K562 (cell line): Measurements from ENCODE around the gene TKTL1. TPM values are rescaled to one million over a fixed set of nuclear protein-coding genes. Genes with fewer than 3 reads are reported as not detected.

ENCODE experiments used
- ATAC-seq: fragments of 200-7000 bp; cut with Tn5 transposase; 3 replicates; pipeline ENCODE4 v1.9.1; 2020; ENCODE audit warnings: moderate library complexity
- BruUV-seq: library from RNA; stranded (reverse); fragments of 400-500 nt; replicated peaks from 2 replicates; lab custom pipeline; 2021; lab: Mats Ljungman, UMichigan
- CTCF ChIA-PET: fragments of 300-600 bp; formaldehyde crosslinking; extraction: SDS; loops from one replicate; lab custom pipeline; 2021; ENCODE audit warnings: low intra/inter-chr PET ratio; lab: Yijun Ruan, JAX
- POLR2A ChIA-PET: fragments of 300-600, 350-650 bp; sonication (Branson Sonifier 250); formaldehyde crosslinking; extraction: SDS; loops from one replicate; lab custom pipeline; 2021; ENCODE audit warnings: antibody characterized with exemption, inconsistent platforms; lab: Yijun Ruan, JAX
- DNase-seq, 4 experiments: peaks; one replicate each; pipeline versions ENCODE4 v3.0.0 to v3.0.0-alpha.2; 2011 to 2018; ENCODE audit warnings: low spot score in 3 of 4, mixed read lengths in 3 of 4; ENCODE audit errors: extremely low read depth in 1 of 4
- FAIRE-seq: peaks from 2 replicates; lab custom pipeline; 2011; peaks lifted over from hg19 to GRCh38; lab: Jason Lieb, UNC
- H2AFZ ChIP-seq: 2 replicates; pipeline ENCODE4 v1.6.0; 2011; ENCODE audit warnings: low read depth, low read length, control low read depth, inconsistent platforms
- H3K27ac ChIP-seq: fragments of 200-600 bp; 3 replicates; pipeline ENCODE4 v1.8.0; 2011; ENCODE audit warnings: low read depth, mild to moderate bottlenecking, control low read depth, inconsistent platforms, low read length, moderate library complexity, mixed read lengths; ENCODE audit errors: extremely low read depth
- H3K27me3 ChIP-seq, 2 experiments: fragments of 300-600 bp in 1 of 2; 2 replicates in 1 of 2; 3 replicates in 1 of 2; pipeline versions ENCODE4 v1.6.0 to v1.8.0; 2011; ENCODE audit warnings: inconsistent platforms in 2 of 2, low read length in 2 of 2, mild to moderate bottlenecking in 1 of 2, mixed read lengths in 1 of 2, moderate library complexity in 1 of 2; ENCODE audit not compliant: control insufficient read depth in 2 of 2, insufficient read depth in 2 of 2
- H3K36me3 ChIP-seq: fragments of 300-600 bp; 3 replicates; pipeline ENCODE4 v1.8.0; 2011; ENCODE audit warnings: mild to moderate bottlenecking, low read length, inconsistent platforms; ENCODE audit not compliant: control insufficient read depth, insufficient read depth
- H3K4me1 ChIP-seq, 2 experiments: fragments of 200-600 bp in 1 of 2; replicated peaks in 1 of 2; 2 replicates in 1 of 2; 3 replicates in 1 of 2; pipeline versions ENCODE4 v1.5.1 to v1.8.0; 2011; ENCODE audit warnings: inconsistent platforms in 2 of 2, low read length in 2 of 2, mild to moderate bottlenecking in 1 of 2, mixed read lengths in 1 of 2, moderate library complexity in 1 of 2; ENCODE audit not compliant: control insufficient read depth in 2 of 2, insufficient read depth in 2 of 2
- H3K4me2 ChIP-seq: 2 replicates; pipeline ENCODE4 v1.6.1; 2011; ENCODE audit warnings: low read length, control low read depth, inconsistent platforms, mixed read lengths; ENCODE audit not compliant: insufficient read depth
- H3K4me3 ChIP-seq: fragments of 200-600 bp; sonication (generic), shearing (Covaris generic); 2 replicates; pipeline ENCODE4 v1.5.1; 2016; ENCODE audit warnings: control low read depth, inconsistent platforms
- H3K79me2 ChIP-seq: fragments of 200-600 bp; 3 replicates; pipeline ENCODE4 v1.8.0; 2011; ENCODE audit warnings: low read length, inconsistent platforms; ENCODE audit not compliant: control insufficient read depth, insufficient read depth
- H3K9ac ChIP-seq, 2 experiments: 2 replicates each; pipeline versions ENCODE4 v1.6.0 to v1.6.1; 2011; ENCODE audit warnings: low read depth in 2 of 2, low read length in 2 of 2, control low read depth in 1 of 2, inconsistent platforms in 1 of 2, mild to moderate bottlenecking in 1 of 2, mixed read lengths in 1 of 2; ENCODE audit not compliant: insufficient read depth in 1 of 2
- H3K9me1 ChIP-seq: one replicate; pipeline ENCODE4 v1.6.0; 2011; ENCODE audit warnings: inconsistent platforms, mild to moderate bottlenecking, low read length, moderate library complexity; ENCODE audit not compliant: control insufficient read depth, insufficient read depth
- H3K9me3 ChIP-seq: replicated peaks from 2 replicates; pipeline ENCODE4 v1.5.1; 2011; ENCODE audit warnings: low read depth, low read length, inconsistent platforms; ENCODE audit not compliant: control insufficient read depth, insufficient read depth
- H4K20me1 ChIP-seq: replicated peaks from 2 replicates; pipeline ENCODE4 v1.6.1; 2011; ENCODE audit warnings: low read length, inconsistent platforms, mixed read lengths; ENCODE audit not compliant: control insufficient read depth, insufficient read depth
- BRD4 ChIP-seq: fragments of 200-600 bp; sonication (generic); IDR thresholded peaks from 2 replicates; pipeline ENCODE4 v1.6.1; 2017; ENCODE audit warnings: inconsistent platforms
- E2F8 ChIP-seq: fragments of 450-650 bp; IDR thresholded peaks from 2 replicates; pipeline ENCODE4 v1.7.1; 2018; ENCODE audit warnings: mild to moderate bottlenecking, low read depth; ENCODE audit not compliant: partially characterized antibody
- GATA2 ChIP-seq: sonication (generic); formaldehyde crosslinking; IDR thresholded peaks from 2 replicates; pipeline ENCODE4 v1.4.0; 2020; ENCODE audit warnings: mild to moderate bottlenecking, missing genetic modification reagents
- KHSRP ChIP-seq: fragments of 450-650 bp; IDR thresholded peaks from 2 replicates; pipeline ENCODE4 v1.6.1; 2017
- MAZ ChIP-seq, 2 experiments: fragments of 450-650 bp in 1 of 2; sonication (generic) in 1 of 2; formaldehyde crosslinking; IDR thresholded peaks in 1 of 2; conservative IDR thresholded peaks in 1 of 2; 2 replicates each; pipeline versions ENCODE4 v1.4.0 to v1.5.0; 2020; ENCODE audit warnings: mild to moderate bottlenecking in 1 of 2, missing genetic modification reagents in 1 of 2
- MNT ChIP-seq, 2 experiments: fragments of 450-650 bp; conservative IDR thresholded peaks; 2 replicates each; pipeline ENCODE4 v1.6.1; 2017; ENCODE audit warnings: mild to moderate bottlenecking in 2 of 2, moderate library complexity in 2 of 2
- NUFIP1 ChIP-seq: fragments of 450-650 bp; IDR thresholded peaks from 2 replicates; pipeline ENCODE4 v1.6.1; 2018; ENCODE audit not compliant: partially characterized antibody
- POLR2G ChIP-seq: fragments of 200-400 bp; formaldehyde crosslinking; IDR thresholded peaks from 2 replicates; pipeline ENCODE4 v1.6.1; 2017; ENCODE audit warnings: low read depth, mild to moderate bottlenecking, antibody characterized with exemption, low read length, moderate library complexity
- PRMT5 ChIP-seq: sonication (generic); formaldehyde crosslinking; IDR thresholded peaks from 2 replicates; pipeline ENCODE4 v1.5.0; 2020; ENCODE audit warnings: missing genetic modification reagents
- RBM14 ChIP-seq: fragments of 200-400 bp; formaldehyde crosslinking; IDR thresholded peaks from 2 replicates; pipeline ENCODE4 v1.6.1; 2018; ENCODE audit warnings: low read depth, mild to moderate bottlenecking, low read length, moderate library complexity, borderline replicate concordance; ENCODE audit not compliant: insufficient read depth
- ZBTB1 ChIP-seq: sonication (generic); formaldehyde crosslinking; IDR thresholded peaks from 2 replicates; pipeline ENCODE4 v1.8.1; 2023; ENCODE audit warnings: missing genetic modification reagents, low read depth, mild to moderate bottlenecking, borderline replicate concordance
- ZBTB7A ChIP-seq: IDR thresholded peaks from 2 replicates; pipeline ENCODE4 v1.6.1; 2011; ENCODE audit warnings: low read depth, mild to moderate bottlenecking, low read length, moderate library complexity, borderline replicate concordance; ENCODE audit not compliant: control insufficient read depth
- ZBTB8A ChIP-seq: fragments of 450-650 bp; IDR thresholded peaks from 2 replicates; pipeline ENCODE4 v1.6.1; 2018; ENCODE audit warnings: mild to moderate bottlenecking, moderate library complexity; ENCODE audit not compliant: partially characterized antibody
- ZNF436 ChIP-seq: fragments of 250-450, 450-650 bp; sonication (Bioruptor Pico); formaldehyde crosslinking; IDR thresholded peaks from 2 replicates; pipeline ENCODE4 v1.7.0; 2020; ENCODE audit warnings: mild to moderate bottlenecking
- ZNF780A ChIP-seq: fragments of 250-450 bp; sonication (Bioruptor Pico); IDR thresholded peaks from 2 replicates; pipeline ENCODE4 v1.5.0; 2021; ENCODE audit warnings: mild to moderate bottlenecking
- WGBS: fragments of 100-300 bp; shearing (Covaris generic); methylation state at CpG from one replicate; pipeline ENCODE4 v1.1.6; 2016; ENCODE audit warnings: low coverage, mixed read lengths; ENCODE audit not compliant: insufficient coverage; ENCODE audit errors: missing lambda C conversion rate; 5-methylcytosine and 5-hydroxymethylcytosine counted together
- in situ Hi-C: fragments of 300-500 bp; cut with MboI; formaldehyde crosslinking; loops from 4 replicates; pipeline ENCODE4 v1.15.0; 2018; ENCODE audit warnings: inconsistent platforms, mixed read lengths
- intact Hi-C: fragments of 100-400 bp; cut with micrococcal nuclease; formaldehyde crosslinking; loops from 2 replicates; pipeline ENCODE4 v1.14.2; 2022
- polyA plus RNA-seq, 8 experiments: library from polyadenylated mRNA; depleted of rRNA in 4 of 8; stranded (reverse) in 5 of 8; unstranded in 3 of 8; fragments of >200 nt; fragmentation: Nextera tagmentation in 2 of 8; fragmentation: Illumina TruSeq in 1 of 8; extraction: Ambion mirVana in 2 of 8; extraction: Trizol in 1 of 8; gene quantifications; 2 replicates each; pipeline versions ENCODE4 v1.2.1 to v1.2.3, GENCODE V29; 2011 to 2014; ENCODE audit warnings: inconsistent platforms in 1 of 8, missing spikeins in 1 of 8
- total RNA-seq, 7 experiments: library from RNA; depleted of rRNA in 6 of 7; stranded (reverse); fragments of >200 nt in 6 of 7; fragmentation: Illumina TruSeq in 2 of 7; extraction: Trizol in 2 of 7; gene quantifications; 2 replicates each; pipeline versions ENCODE4 v1.2.1 to v1.2.3, GENCODE V29; 2011 to 2021; ENCODE audit warnings: low replicate concordance in 1 of 7

TKTL1 gene
- total and polyA plus RNA-seq, 9 of the 15 experiments (the other 6 are each of a cell fraction or from before 2014, with no cell fraction given), result 0.18 to 0.71 (median 0.38) TPM

GRCh38 chrX:154378799-154379568, 83.4 kb downstream of the TKTL1 start, which contains the start of gene EMD (continued):
- TF ChIP-seq MNT (conservative IDR thresholded peaks at IDR 0.05) (peak; percentile 29 to 73; a peak in 3 of 4 replicates), KHSRP (peak; percentile 89), GATA2 (CRISPR knock-in tag) (no peak), MAZ (CRISPR knock-in tag; conservative IDR thresholded peaks at IDR 0.05 in 1 of 2, IDR thresholded peaks at IDR 0.05 in 1 of 2) (peak; percentile 59 to 67; a peak in 3 of 4 replicates)

- WGBS, result 10% methylated on average over 2 of the region's 38 CpGs
- Histone ChIP-seq H3K4me3 (peak overlapping the region; percentile 91), H3K4me2 (peak overlapping the region; percentile 83), H4K20me1 (no peaks in the 10 kb centered on the region), H3K9me3 (no peaks in the 10 kb centered on the region), H3K27ac (peak overlapping the region; percentile 96), H3K4me1 (peaks cover 18 to 58% of the 10 kb centered on the region in 2 experiments), H3K79me2 (peaks cover 26% of the 10 kb centered on the region), H3K36me3 (peaks cover 19% of the 10 kb centered on the region; the same call in 2 of the 3 replicates), H2AFZ (peak overlapping the region; percentile 29; the same call in 1 of the 2 replicates), H3K9ac (peak overlapping the region; percentile 95 to 100), H3K9me1 (no peaks in the 10 kb centered on the region), H3K27me3 (no peaks in the 10 kb centered on the region)
- intact Hi-C loops, result loop anchor here (10.0 kb wide), 1 partner anchor 115 kb away; the partner anchor contains the start of gene SLC10A3
- BruUV-seq, result no TSS peak
- FAIRE-seq (no peak), ATAC-seq (peak; percentile 1; the same call in 2 of the 3 replicates), DNase-seq (no peak)
- POLR2A ChIA-PET, result interaction anchor here (0.6 to 1.0 kb wide), 5 partner anchors 17 to 162 kb away, joined by 3 to 12 read pairs (median 3); partner anchors contain the start of gene RPL10
- in situ Hi-C loops, result loop anchor here (10.0 kb wide), 1 partner anchor 155 kb away; no protein-coding TSS in a partner anchor
- CTCF ChIA-PET, result interaction anchor here (0.7 kb wide), 1 partner anchor 369 kb away, joined by 3 read pairs; no protein-coding TSS in a partner anchor
- TF ChIP-seq ZNF780A (CRISPR knock-in tag) (no peak), E2F8 (no peak), PRMT5 (CRISPR knock-in tag) (no peak), NUFIP1 (no peak), RBM14 (0 out of 2 replicates have a peak, but pooled peaks have one; percentile 63), ZBTB1 (peak; percentile 59; the same call in 1 of the 2 replicates), BRD4 (0 out of 2 replicates have a peak, but pooled peaks have one; percentile 14), ZBTB7A (peak; percentile 5; the same call in 1 of the 2 replicates), POLR2G (peak; percentile 12; the same call in 1 of the 2 replicates), ZNF436 (CRISPR knock-in tag) (no peak), ZBTB8A (no peak)
These were observed 84.0 kb downstream of the TKTL1 start for GRCh38 chrX:154379569-154379951.
